HEK293 (cell line): Measurements from ENCODE around the gene RASSF8.

Source experiments
- CTCF ChIA-PET: fragments of 350-600 bp; formaldehyde crosslinking; extraction: SDS; loops from one replicate; lab custom pipeline; 2021; ENCODE audit warnings: antibody characterized with exemption; lab: Yijun Ruan, JAX
- POLR2A ChIA-PET: fragments of 300-600 bp; formaldehyde crosslinking; extraction: SDS; loops from one replicate; lab custom pipeline; 2020; ENCODE audit warnings: antibody characterized with exemption, inconsistent platforms; lab: Yijun Ruan, JAX
- H3K27ac ChIP-seq: fragments of 200-500 bp; sonication (Bioruptor generic); 2 replicates; pipeline ENCODE4 v1.5.1; 2014; ENCODE audit warnings: low read depth, low read length, control low read depth, inconsistent platforms; ENCODE audit errors: extremely low read depth
- H3K36me3 ChIP-seq, 2 experiments: fragments of 200-500 bp in 1 of 2; sonication (Bioruptor generic) in 1 of 2; 1 replicate in 1 of 2; 2 replicates in 1 of 2; pipeline ENCODE4 v1.5.1; 2014 to 2017; ENCODE audit warnings: inconsistent platforms in 2 of 2, low read length in 2 of 2; ENCODE audit not compliant: control insufficient read depth in 2 of 2, insufficient read depth in 1 of 2
- H3K4me1 ChIP-seq: fragments of 200-500 bp; sonication (Bioruptor generic); 2 replicates; pipeline ENCODE4 v1.5.1; 2014; ENCODE audit warnings: mild to moderate bottlenecking, low read length, inconsistent platforms; ENCODE audit not compliant: control insufficient read depth, insufficient read depth
- H3K4me3 ChIP-seq: 2 replicates; pipeline ENCODE4 v1.5.1; 2011; ENCODE audit warnings: low read depth, mild to moderate bottlenecking, control low read depth, low read length, moderate library complexity
- H3K9me3 ChIP-seq: fragments of 200-500 bp; sonication (Bioruptor generic); 2 replicates; pipeline ENCODE4 v1.5.1; 2014; ENCODE audit warnings: low read depth, low read length, inconsistent platforms; ENCODE audit not compliant: control insufficient read depth, insufficient read depth
- GFI1B ChIP-seq: fragments of 450-650 bp; formaldehyde crosslinking; IDR thresholded peaks from 2 replicates; pipeline ENCODE4 v1.5.1; 2016; ENCODE audit warnings: missing biosample characterization, missing genetic modification characterization
- REST ChIP-seq: fragments of 450-650 bp; formaldehyde crosslinking; IDR thresholded peaks from 2 replicates; pipeline ENCODE4 v1.5.1; 2016; ENCODE audit warnings: missing biosample characterization, missing genetic modification characterization
- TSHZ1 ChIP-seq: fragments of 450-650 bp; formaldehyde crosslinking; IDR thresholded peaks from 2 replicates; pipeline ENCODE4 v1.5.1; 2016; ENCODE audit warnings: missing biosample characterization, missing genetic modification characterization, borderline replicate concordance
- ZBTB21 ChIP-seq: fragments of 450-650 bp; formaldehyde crosslinking; IDR thresholded peaks from 2 replicates; pipeline ENCODE4 v1.5.1; 2017; ENCODE audit warnings: missing biosample characterization, missing genetic modification characterization
- ZBTB48 ChIP-seq: fragments of 450-650 bp; formaldehyde crosslinking; IDR thresholded peaks from 2 replicates; pipeline ENCODE4 v1.5.1; 2016; ENCODE audit warnings: missing biosample characterization, missing genetic modification characterization
- ZNF132 ChIP-seq: fragments of 450-650 bp; formaldehyde crosslinking; IDR thresholded peaks from 2 replicates; pipeline ENCODE4 v1.5.1; 2017; ENCODE audit warnings: missing biosample characterization, missing genetic modification characterization, borderline replicate concordance
- ZNF169 ChIP-seq: fragments of 450-650 bp; formaldehyde crosslinking; IDR thresholded peaks from 2 replicates; pipeline ENCODE4 v1.5.1; 2016; ENCODE audit warnings: missing biosample characterization, missing genetic modification characterization
- ZNF2 ChIP-seq: fragments of 450-650 bp; formaldehyde crosslinking; IDR thresholded peaks from 2 replicates; pipeline ENCODE4 v1.5.1; 2016; ENCODE audit warnings: missing biosample characterization, missing genetic modification characterization
- ZNF23 ChIP-seq: fragments of 450-650 bp; formaldehyde crosslinking; IDR thresholded peaks from 2 replicates; pipeline ENCODE4 v1.5.1; 2016; ENCODE audit warnings: missing biosample characterization, missing genetic modification characterization, borderline replicate concordance
- ZNF24 ChIP-seq: fragments of 450-650 bp; formaldehyde crosslinking; IDR thresholded peaks from 2 replicates; pipeline ENCODE4 v1.5.1; 2016; ENCODE audit warnings: missing biosample characterization, missing genetic modification characterization
- ZNF335 ChIP-seq: fragments of 450-650 bp; formaldehyde crosslinking; conservative IDR thresholded peaks from 2 replicates; pipeline ENCODE4 v1.5.1; 2016; ENCODE audit warnings: missing biosample characterization, missing genetic modification characterization
- ZNF404 ChIP-seq: fragments of 450-650 bp; formaldehyde crosslinking; IDR thresholded peaks from 2 replicates; pipeline ENCODE4 v1.5.1; 2017; ENCODE audit warnings: missing biosample characterization, missing genetic modification characterization
- ZNF416 ChIP-seq: fragments of 450-650 bp; formaldehyde crosslinking; IDR thresholded peaks from 2 replicates; pipeline ENCODE4 v1.5.1; 2016; ENCODE audit warnings: missing biosample characterization, missing genetic modification characterization
- ZNF654 ChIP-seq: fragments of 450-650 bp; formaldehyde crosslinking; IDR thresholded peaks from 2 replicates; pipeline ENCODE4 v1.5.1; 2016; ENCODE audit warnings: low read depth, missing biosample characterization, missing genetic modification characterization
- ZNF660 ChIP-seq: fragments of 450-650 bp; IDR thresholded peaks from 2 replicates; pipeline ENCODE4 v1.5.1; 2018; ENCODE audit warnings: missing biosample characterization, mild to moderate bottlenecking, missing genetic modification characterization
- ZNF843 ChIP-seq: fragments of 450-650 bp; formaldehyde crosslinking; IDR thresholded peaks from 2 replicates; pipeline ENCODE4 v1.5.1; 2016; ENCODE audit warnings: missing biosample characterization, missing genetic modification characterization
- ZSCAN5A ChIP-seq: fragments of 450-650 bp; formaldehyde crosslinking; IDR thresholded peaks from 2 replicates; pipeline ENCODE4 v1.5.1; 2016; ENCODE audit warnings: missing biosample characterization, missing genetic modification characterization
- TF ChIP-seq, protein P1 (sequence below): fragments of 450-650 bp; formaldehyde crosslinking; IDR thresholded peaks from 2 replicates; pipeline ENCODE4 v1.5.1; 2016; ENCODE audit warnings: missing biosample characterization, missing genetic modification characterization
- TF ChIP-seq, protein P2 (sequence below): fragments of 450-650 bp; formaldehyde crosslinking; IDR thresholded peaks from 2 replicates; pipeline ENCODE4 v1.5.1; 2016; ENCODE audit warnings: missing biosample characterization, missing genetic modification characterization

Gene RASSF8

GRCh38 chr12:26097046-26097878, 138.8 kb downstream of the RASSF8 start (continued):
- TF ChIP-seq TSHZ1 (tag by site-specific recombination) (no peak), ZNF654 (tag by site-specific recombination) (peak; percentile 75), ZNF660 (tag by site-specific recombination) (0 out of 2 replicates have a peak, but pooled peaks have one; percentile 41), ZNF2 (no peak), ZNF404 (tag by site-specific recombination) (no peak), ZNF843 (no peak), ZSCAN5A (tag by site-specific recombination) (no peak), ZBTB48 (tag by site-specific recombination) (no peak), ZNF23 (tag by site-specific recombination) (no peak), ZNF416 (no peak), ZNF132 (tag by site-specific recombination) (no peak), ZBTB21 (tag by site-specific recombination) (no peak), ZNF335 (0 out of 2 replicates have a peak, but pooled peaks have one; percentile 14)
- TF ChIP-seq, protein P1, sequence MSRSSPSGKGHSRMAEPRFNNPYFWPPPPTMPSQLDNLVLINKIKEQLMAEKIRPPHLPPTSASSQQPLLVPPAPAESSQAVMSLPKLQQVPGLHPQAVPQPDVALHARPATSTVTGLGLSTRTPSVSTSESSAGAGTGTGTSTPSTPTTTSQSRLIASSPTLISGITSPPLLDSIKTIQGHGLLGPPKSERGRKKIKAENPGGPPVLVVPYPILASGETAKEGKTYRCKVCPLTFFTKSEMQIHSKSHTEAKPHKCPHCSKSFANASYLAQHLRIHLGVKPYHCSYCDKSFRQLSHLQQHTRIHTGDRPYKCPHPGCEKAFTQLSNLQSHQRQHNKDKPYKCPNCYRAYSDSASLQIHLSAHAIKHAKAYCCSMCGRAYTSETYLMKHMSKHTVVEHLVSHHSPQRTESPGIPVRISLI = no peak

GRCh38 chr12:26100666-26101349, 142.3 kb downstream of the RASSF8 start:
- Histone ChIP-seq H3K4me3 (no peak overlapping the region), H3K9me3 (no peaks in the 10 kb centered on the region), H3K27ac (no peak overlapping the region; the same call in 1 of the 2 replicates), H3K4me1 (peaks cover 7% of the 10 kb centered on the region; the same call in 1 of the 2 replicates), H3K36me3 (no peaks in the 10 kb centered on the region)
- CTCF ChIA-PET = interaction anchor here (0.6 to 1.5 kb wide), 5 partner anchors 9 to 785 kb away, joined by 3 to 4 read pairs (median 3); no protein-coding TSS in a partner anchor
- POLR2A ChIA-PET = no interaction called here
- TF ChIP-seq ZNF335 = no peak
- TF ChIP-seq REST (tag by site-specific recombination) = no peak
- TF ChIP-seq, protein P2, sequence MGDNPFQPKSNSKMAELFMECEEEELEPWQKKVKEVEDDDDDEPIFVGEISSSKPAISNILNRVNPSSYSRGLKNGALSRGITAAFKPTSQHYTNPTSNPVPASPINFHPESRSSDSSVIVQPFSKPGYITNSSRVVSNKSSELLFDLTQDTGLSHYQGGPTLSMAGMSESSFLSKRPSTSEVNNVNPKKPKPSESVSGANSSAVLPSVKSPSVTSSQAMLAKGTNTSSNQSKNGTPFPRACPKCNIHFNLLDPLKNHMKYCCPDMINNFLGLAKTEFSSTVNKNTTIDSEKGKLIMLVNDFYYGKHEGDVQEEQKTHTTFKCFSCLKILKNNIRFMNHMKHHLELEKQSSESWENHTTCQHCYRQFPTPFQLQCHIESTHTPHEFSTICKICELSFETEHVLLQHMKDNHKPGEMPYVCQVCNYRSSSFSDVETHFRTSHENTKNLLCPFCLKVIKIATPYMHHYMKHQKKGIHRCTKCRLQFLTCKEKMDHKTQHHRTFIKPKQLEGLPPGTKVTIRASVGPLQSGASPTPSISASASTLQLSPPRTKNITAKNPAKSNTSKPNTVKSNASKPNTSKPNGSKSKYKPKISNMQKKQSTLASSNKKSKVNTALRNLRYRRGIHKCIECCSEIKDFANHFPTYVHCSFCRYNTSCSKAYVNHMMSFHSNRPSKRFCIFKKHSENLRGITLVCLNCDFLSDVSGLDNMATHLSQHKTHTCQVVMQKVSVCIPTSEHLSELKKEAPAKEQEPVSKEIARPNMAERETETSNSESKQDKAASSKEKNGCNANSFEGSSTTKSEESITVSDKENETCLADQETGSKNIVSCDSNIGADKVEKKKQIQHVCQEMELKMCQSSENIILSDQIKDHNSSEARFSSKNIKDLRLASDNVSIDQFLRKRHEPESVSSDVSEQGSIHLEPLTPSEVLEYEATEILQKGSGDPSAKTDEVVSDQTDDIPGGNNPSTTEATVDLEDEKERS (tag by site-specific recombination) = no peak
- TF ChIP-seq ZNF169 (tag by site-specific recombination) = no peak
- TF ChIP-seq ZNF24 = no peak
- TF ChIP-seq GFI1B = no peak
